ENCODE data around the gene PROX1. TPM values are rescaled to one million over a fixed set of nuclear protein-coding genes. Genes with fewer than 3 reads are reported as not detected.

Gene PROX1
- total and polyA plus RNA-seq, 2 of the 4 experiments (the other 2 are of a cell fraction) = under 0.01 to 0.02 TPM

DNA sequence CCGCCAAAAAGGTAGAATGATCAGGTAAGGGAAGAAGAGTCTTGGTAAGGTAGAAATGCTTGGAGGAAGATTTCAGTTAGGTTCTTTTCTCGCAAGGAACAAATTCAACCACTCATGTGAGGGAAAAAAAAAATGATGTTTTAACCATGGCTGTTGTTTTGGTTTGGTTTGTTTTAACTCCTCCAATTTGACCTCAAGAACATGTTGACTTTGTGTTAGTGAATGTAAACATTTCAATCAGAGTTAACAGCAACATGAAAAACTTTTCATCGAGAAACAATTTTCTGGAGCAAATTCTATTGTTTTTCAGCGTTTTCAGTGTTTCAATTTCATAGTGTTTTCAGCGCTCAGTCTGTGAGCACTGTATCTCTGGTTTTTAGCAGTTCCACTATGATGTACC, 49.0 kb upstream of the PROX1 start:
- ChIA-PET CTCF (no interaction called here), POLR2A (ENCODE audit: unreplicated experiment) (no interaction called here)
- Histone ChIP-seq H3K4me3 (ENCODE audit: insufficient read depth, low read depth, low read length) (no peak overlapping the region), H3K4me1 (ENCODE audit: control insufficient read depth, insufficient read depth, low read length) (no peaks in the 10 kb centered on the region), H2AFZ (replicated peaks; ENCODE audit: low read length, poor library complexity) (no peak overlapping the region), H4K8ac (ENCODE audit: low read depth in 2 of 2, low read length in 2 of 2) (no peak overlapping the region), H2BK5ac (ENCODE audit: low read depth, low read length, poor library complexity, severe bottlenecking) (no peak overlapping the region), H4K20me1 (ENCODE audit: insufficient read depth, low read length) (no peaks in the 10 kb centered on the region), H3K4ac (ENCODE audit: low read depth, low read length) (no peak overlapping the region), H3K9me1 (ENCODE audit: insufficient read depth, low read length) (no peaks in the 10 kb centered on the region), H3K14ac (replicated peaks; ENCODE audit: low read depth, low read length) (no peak overlapping the region), H3K23ac (ENCODE audit: low read depth, low read length) (no peak overlapping the region), H2BK20ac (ENCODE audit: low read depth, low read length) (no peak overlapping the region), H4K91ac (ENCODE audit: insufficient read depth, low read depth, low read length) (no peak overlapping the region), H3K27me3 (ENCODE audit: control insufficient read depth, insufficient read depth, low read length) (no peaks in the 10 kb centered on the region), H2BK120ac (ENCODE audit: low read depth, low read length) (no peak overlapping the region), H3K9ac (ENCODE audit: low read depth, low read length) (no peak overlapping the region), H4K5ac (ENCODE audit: low read depth, low read length) (no peak overlapping the region), H3K18ac (ENCODE audit: low read depth, low read length) (no peak overlapping the region), H3K27ac (ENCODE audit: insufficient read depth, low read length) (no peak overlapping the region), H3K9me3 (ENCODE audit: control insufficient read depth, insufficient read depth, low read length) (no peaks in the 10 kb centered on the region; the same call in 1 of the 2 replicates), H3K79me1 (ENCODE audit: low read depth in 1 of 2, low read length in 2 of 2) (no peaks in the 10 kb centered on the region), H3K4me2 (ENCODE audit: low read depth, low read length) (no peak overlapping the region), H2BK15ac (ENCODE audit: low read depth, low read length) (no peak overlapping the region), H2AK5ac (ENCODE audit: low read depth, low read length) (no peak overlapping the region), H3K56ac (ENCODE audit: extremely low read depth, insufficient read depth, low read length) (no peak overlapping the region), H2AK9ac (replicated peaks; ENCODE audit: low read depth, low read length, poor library complexity) (no peak overlapping the region), H3K36me3 (ENCODE audit: control insufficient read depth, insufficient read depth, low read length) (no peaks in the 10 kb centered on the region)
- in situ Hi-C loops (cut with MboI; ENCODE audit: low sequenced_read_pairs) (no loop called here), dilution Hi-C loops (cut with HindIII; ENCODE audit: low sequenced_read_pairs, unreplicated experiment) (no loop called here), intact Hi-C loops (cut with micrococcal nuclease) (no loop called here)
- no TSS peak for BruUV-seq (replicated peaks)
- no peak for TF ChIP-seq POLR2A (IDR thresholded peaks at IDR 0.05; ENCODE audit: low read depth, low read length)
- TF ChIP-seq, protein P1, sequence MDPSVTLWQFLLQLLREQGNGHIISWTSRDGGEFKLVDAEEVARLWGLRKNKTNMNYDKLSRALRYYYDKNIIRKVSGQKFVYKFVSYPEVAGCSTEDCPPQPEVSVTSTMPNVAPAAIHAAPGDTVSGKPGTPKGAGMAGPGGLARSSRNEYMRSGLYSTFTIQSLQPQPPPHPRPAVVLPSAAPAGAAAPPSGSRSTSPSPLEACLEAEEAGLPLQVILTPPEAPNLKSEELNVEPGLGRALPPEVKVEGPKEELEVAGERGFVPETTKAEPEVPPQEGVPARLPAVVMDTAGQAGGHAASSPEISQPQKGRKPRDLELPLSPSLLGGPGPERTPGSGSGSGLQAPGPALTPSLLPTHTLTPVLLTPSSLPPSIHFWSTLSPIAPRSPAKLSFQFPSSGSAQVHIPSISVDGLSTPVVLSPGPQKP (IDR thresholded peaks at IDR 0.05; ENCODE audit: borderline replicate concordance, low read depth, low read length) = no peak
- TF ChIP-seq RFX5 (IDR thresholded peaks at IDR 0.05; ENCODE audit: low read depth, low read length) = no peak
- no peak for TF ChIP-seq CHD1 (IDR thresholded peaks at IDR 0.05; ENCODE audit: low read depth, low read length)
- TF ChIP-seq MAZ (IDR thresholded peaks at IDR 0.05; ENCODE audit: borderline replicate concordance, low read depth, low read length) = no peak
- TF ChIP-seq MXI1 (IDR thresholded peaks at IDR 0.05; ENCODE audit: borderline replicate concordance, low read depth, low read length) = no peak
- TF ChIP-seq SMC3 (IDR thresholded peaks at IDR 0.05; ENCODE audit: low read depth, low read length) = no peak
- TF ChIP-seq RCOR1 (IDR thresholded peaks at IDR 0.05; ENCODE audit: insufficient replicate concordance, low read length) = no peak
- no peak for TF ChIP-seq NFE2L2 (IDR thresholded peaks at IDR 0.05; ENCODE audit: low read depth, low read length)
- no peak for TF ChIP-seq BHLHE40 (IDR thresholded peaks at IDR 0.05; ENCODE audit: low read depth, low read length)
- no peak for TF ChIP-seq FOS (IDR thresholded peaks at IDR 0.05; ENCODE audit: low read depth, low read length)
- TF ChIP-seq MAFK (IDR thresholded peaks at IDR 0.05; ENCODE audit: low read depth, low read length) = no peak
- TF ChIP-seq, protein P2, sequence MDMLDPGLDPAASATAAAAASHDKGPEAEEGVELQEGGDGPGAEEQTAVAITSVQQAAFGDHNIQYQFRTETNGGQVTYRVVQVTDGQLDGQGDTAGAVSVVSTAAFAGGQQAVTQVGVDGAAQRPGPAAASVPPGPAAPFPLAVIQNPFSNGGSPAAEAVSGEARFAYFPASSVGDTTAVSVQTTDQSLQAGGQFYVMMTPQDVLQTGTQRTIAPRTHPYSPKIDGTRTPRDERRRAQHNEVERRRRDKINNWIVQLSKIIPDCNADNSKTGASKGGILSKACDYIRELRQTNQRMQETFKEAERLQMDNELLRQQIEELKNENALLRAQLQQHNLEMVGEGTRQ (IDR thresholded peaks at IDR 0.05; ENCODE audit: low read depth, low read length) = no peak
- TF ChIP-seq, protein P3, sequence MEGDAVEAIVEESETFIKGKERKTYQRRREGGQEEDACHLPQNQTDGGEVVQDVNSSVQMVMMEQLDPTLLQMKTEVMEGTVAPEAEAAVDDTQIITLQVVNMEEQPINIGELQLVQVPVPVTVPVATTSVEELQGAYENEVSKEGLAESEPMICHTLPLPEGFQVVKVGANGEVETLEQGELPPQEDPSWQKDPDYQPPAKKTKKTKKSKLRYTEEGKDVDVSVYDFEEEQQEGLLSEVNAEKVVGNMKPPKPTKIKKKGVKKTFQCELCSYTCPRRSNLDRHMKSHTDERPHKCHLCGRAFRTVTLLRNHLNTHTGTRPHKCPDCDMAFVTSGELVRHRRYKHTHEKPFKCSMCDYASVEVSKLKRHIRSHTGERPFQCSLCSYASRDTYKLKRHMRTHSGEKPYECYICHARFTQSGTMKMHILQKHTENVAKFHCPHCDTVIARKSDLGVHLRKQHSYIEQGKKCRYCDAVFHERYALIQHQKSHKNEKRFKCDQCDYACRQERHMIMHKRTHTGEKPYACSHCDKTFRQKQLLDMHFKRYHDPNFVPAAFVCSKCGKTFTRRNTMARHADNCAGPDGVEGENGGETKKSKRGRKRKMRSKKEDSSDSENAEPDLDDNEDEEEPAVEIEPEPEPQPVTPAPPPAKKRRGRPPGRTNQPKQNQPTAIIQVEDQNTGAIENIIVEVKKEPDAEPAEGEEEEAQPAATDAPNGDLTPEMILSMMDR (conservative IDR thresholded peaks at IDR 0.05; ENCODE audit: low read depth, low read length) = no peak
- no peak for TF ChIP-seq RAD21 (IDR thresholded peaks at IDR 0.05; ENCODE audit: low read length)
- ATAC-seq (ENCODE audit: low read depth) (no peak), DNase-seq (no peak)
- no CpG with 5 or more reads among the region's 5 CpGs for WGBS, 2 experiments (ENCODE audit: extremely low coverage in 2 of 2, insufficient read length in 1 of 2)

Measured in IMR-90 (cell line).